AG04449 (cell line): ENCODE measurements around the gene PURA.

ENCODE experiments used
- CTCF ChIA-PET: fragments of 350-600 bp; formaldehyde crosslinking; extraction: SDS; loops from one replicate; lab custom pipeline; 2021; ENCODE audit warnings: antibody characterized with exemption; lab: Yijun Ruan, JAX
- POLR2A ChIA-PET: fragments of 400-600, 350-600 bp; formaldehyde crosslinking; extraction: SDS; loops from one replicate; lab custom pipeline; 2020; ENCODE audit warnings: antibody characterized with exemption, inconsistent platforms; lab: Yijun Ruan, JAX
- DNase-seq: peaks from one replicate; pipeline ENCODE4 v3.0.0-alpha.2; 2010; ENCODE audit warnings: low read depth, low spot score
- H3K4me3 ChIP-seq: 2 replicates; pipeline ENCODE4 v1.5.1; 2011; ENCODE audit warnings: low read depth, mild to moderate bottlenecking, control low read depth, low read length
- TF ChIP-seq, protein P1 (sequence below): IDR thresholded peaks from one replicate; pipeline ENCODE4 v1.5.1; 2011; ENCODE audit warnings: mild to moderate bottlenecking, moderate library complexity, low read length, control low read depth, inconsistent platforms; ENCODE audit not compliant: insufficient read depth; ENCODE audit errors: missing control alignments

PURA gene

DNA sequence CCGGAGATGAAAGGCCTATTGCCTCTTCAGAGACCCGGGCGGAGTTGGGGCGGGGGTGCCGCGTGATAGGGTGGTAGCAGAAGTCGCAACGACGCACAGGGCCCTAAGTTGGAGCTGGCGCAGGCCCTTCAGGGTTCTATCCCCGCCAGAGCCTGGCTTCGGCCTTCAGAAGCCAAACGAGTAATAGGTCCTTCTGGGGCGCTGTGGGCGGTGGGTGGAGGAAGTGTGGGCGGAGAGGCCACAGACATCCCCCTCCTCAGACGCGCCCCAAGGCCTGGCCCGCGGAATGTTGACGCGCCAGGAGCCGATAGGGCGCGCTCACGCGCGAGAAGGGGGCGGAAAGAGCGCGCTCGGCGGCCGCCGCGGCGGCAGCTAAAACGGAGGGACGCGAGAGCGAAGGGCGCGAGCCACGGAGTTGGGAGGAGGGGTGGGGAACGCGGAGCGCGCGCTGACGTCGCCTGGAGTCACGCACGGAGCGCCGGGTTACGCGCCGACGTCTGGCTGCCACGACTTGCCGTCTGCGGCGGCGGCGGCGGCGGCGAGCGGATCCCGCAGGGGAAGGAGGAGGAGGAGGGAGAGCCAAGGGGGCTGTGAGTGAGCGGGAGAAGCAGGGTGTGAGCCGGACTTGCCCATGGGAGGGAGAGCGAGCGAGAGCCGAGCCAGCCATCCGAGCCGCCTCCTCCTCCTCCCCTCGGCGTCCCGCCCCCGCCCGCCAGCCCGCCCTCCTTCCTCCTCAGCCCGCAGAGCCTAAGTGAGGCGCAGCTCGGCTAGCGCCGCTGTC is 6.4 kb upstream of the PURA start:
- peak; percentile 51 for DNase-seq
- ChIA-PET CTCF (interaction anchor here (0.6 to 4.7 kb wide), 5 partner anchors 22 to 320 kb away, joined by 3 to 49 read pairs (median 5); no protein-coding TSS in a partner anchor), POLR2A (interaction anchor here (0.8 to 1.6 kb wide), 4 partner anchors 9 to 108 kb away, joined by 3 to 8 read pairs (median 4); no protein-coding TSS in a partner anchor)
- TF ChIP-seq, protein P1, sequence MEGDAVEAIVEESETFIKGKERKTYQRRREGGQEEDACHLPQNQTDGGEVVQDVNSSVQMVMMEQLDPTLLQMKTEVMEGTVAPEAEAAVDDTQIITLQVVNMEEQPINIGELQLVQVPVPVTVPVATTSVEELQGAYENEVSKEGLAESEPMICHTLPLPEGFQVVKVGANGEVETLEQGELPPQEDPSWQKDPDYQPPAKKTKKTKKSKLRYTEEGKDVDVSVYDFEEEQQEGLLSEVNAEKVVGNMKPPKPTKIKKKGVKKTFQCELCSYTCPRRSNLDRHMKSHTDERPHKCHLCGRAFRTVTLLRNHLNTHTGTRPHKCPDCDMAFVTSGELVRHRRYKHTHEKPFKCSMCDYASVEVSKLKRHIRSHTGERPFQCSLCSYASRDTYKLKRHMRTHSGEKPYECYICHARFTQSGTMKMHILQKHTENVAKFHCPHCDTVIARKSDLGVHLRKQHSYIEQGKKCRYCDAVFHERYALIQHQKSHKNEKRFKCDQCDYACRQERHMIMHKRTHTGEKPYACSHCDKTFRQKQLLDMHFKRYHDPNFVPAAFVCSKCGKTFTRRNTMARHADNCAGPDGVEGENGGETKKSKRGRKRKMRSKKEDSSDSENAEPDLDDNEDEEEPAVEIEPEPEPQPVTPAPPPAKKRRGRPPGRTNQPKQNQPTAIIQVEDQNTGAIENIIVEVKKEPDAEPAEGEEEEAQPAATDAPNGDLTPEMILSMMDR = peak; percentile 44
- H3K4me3 ChIP-seq = peak overlapping the region; percentile 85

GRCh38 chr5:140108093-140109017 is 5.6 kb upstream of the PURA start:
- no peak for DNase-seq
- POLR2A ChIA-PET = interaction anchor here (1.4 to 1.6 kb wide), 2 partner anchors 8 to 24 kb away, joined by 3 to 8 read pairs; no protein-coding TSS in a partner anchor
- H3K4me3 ChIP-seq = peak overlapping the region; percentile 85
- CTCF ChIA-PET = interaction anchor here (1.1 to 4.7 kb wide), 5 partner anchors 14 to 37 kb away, joined by 3 to 49 read pairs (median 13); no protein-coding TSS in a partner anchor
- TF ChIP-seq, protein P1 = no peak

DNA sequence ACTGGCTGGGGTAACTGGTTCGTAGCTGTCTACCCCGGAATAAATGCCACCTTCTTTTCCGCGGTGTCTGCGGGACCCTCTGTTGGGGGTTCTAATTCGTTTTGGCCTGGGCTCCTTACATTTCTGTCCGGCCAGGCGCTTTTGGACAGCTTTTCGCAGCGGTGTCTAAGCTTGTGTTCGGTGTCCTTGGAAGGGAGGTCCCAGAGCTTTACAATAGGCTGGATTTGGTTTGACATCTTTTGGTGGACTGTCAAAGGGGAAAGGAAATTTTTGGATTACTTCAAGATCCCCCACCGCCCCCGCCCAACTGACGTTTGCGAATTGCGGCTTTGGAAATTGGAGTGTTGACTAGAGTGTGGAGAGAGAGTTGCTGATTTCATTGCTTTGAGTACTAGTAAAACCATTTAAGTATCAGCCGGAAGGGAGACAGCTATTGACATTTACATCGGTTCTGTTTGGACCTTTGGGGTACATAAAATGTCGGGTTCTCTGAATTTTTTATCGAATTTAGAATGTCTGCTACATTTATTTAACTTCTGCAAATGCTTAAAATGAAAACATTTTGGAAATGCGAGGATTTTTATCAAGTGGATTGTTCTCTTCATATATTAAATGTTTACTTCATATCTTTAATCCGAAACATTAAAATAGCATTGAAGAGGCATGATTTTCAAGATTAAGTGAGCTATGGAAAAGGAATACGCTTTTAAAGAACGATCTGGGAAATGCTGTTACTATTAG is 4.7 kb upstream of the PURA start:
- TF ChIP-seq, protein P1 = no peak
- DNase-seq = no peak
- CTCF ChIA-PET = interaction anchor here (0.6 to 2.4 kb wide), 8 partner anchors 13 to 66 kb away, joined by 3 to 25 read pairs (median 4); partner anchors contain the start of gene NRG2
- POLR2A ChIA-PET = interaction anchor here (1.4 kb wide), 1 partner anchor 23 kb away, joined by 3 read pairs; no protein-coding TSS in a partner anchor
- peak overlapping the region; percentile 85 for H3K4me3 ChIP-seq

- CTCF ChIA-PET = interaction anchor here (0.6 to 2.4 kb wide), 8 partner anchors 12 to 67 kb away, joined by 3 to 25 read pairs (median 4); partner anchors contain the start of gene NRG2
- peak overlapping the region; percentile 85 for H3K4me3 ChIP-seq
- no peak for DNase-seq
- POLR2A ChIA-PET = no interaction called here
- TF ChIP-seq, protein P1 = no peak
Measured at GRCh38 chr5:140109759-140110645, 3.9 kb upstream of the PURA start.

DNA sequence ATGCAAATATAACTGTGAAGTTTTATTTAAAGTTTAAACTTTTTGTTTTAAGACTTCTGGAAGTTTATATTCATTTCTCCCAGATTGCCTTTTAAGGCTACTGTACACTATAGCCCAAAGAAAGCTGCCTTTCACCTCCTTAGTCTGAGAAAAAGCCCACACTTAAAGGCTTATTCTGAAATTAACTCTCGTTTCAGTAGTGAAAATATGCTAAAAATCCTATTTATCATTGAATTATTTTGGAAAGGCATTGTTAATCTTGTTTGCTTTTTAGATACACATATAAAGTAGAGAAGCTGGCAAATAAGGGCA is 3.3 kb upstream of the PURA start:
- POLR2A ChIA-PET = no interaction called here
- CTCF ChIA-PET = interaction anchor here (1.1 to 2.4 kb wide), 5 partner anchors 12 to 67 kb away, joined by 3 to 25 read pairs (median 10); partner anchors contain the start of gene NRG2

More for the DNA sequence above, 3.3 kb upstream of the PURA start:
- TF ChIP-seq, protein P1 = no peak
- no peak for DNase-seq
- H3K4me3 ChIP-seq = no peak overlapping the region
